Ishikawa (cell line): ENCODE data around the gene BFSP2.

Experiments used
- CEBPB ChIP-seq: IDR thresholded peaks from 2 replicates; pipeline ENCODE4 v1.6.1; 2012
- CREB1 ChIP-seq: IDR thresholded peaks from 2 replicates; pipeline ENCODE4 v1.6.1; 2012; ENCODE audit warnings: low read depth
- EGR1 ChIP-seq: IDR thresholded peaks from 2 replicates; pipeline ENCODE4 v1.6.1; 2012
- EP300 ChIP-seq: IDR thresholded peaks from 2 replicates; pipeline ENCODE4 v1.6.1; 2012; ENCODE audit warnings: borderline replicate concordance
- FOXM1 ChIP-seq: IDR thresholded peaks from 2 replicates; pipeline ENCODE4 v1.6.1; 2012; ENCODE audit warnings: low read depth, borderline replicate concordance
- MAX ChIP-seq: IDR thresholded peaks from 2 replicates; pipeline ENCODE4 v1.6.1; 2012
- NFIC ChIP-seq: IDR thresholded peaks from 2 replicates; pipeline ENCODE4 v1.6.1; 2012
- RAD21 ChIP-seq: IDR thresholded peaks from 2 replicates; pipeline ENCODE4 v1.6.1; 2012; ENCODE audit warnings: low read depth
- TAF1 ChIP-seq: IDR thresholded peaks from 2 replicates; pipeline ENCODE4 v1.6.1; 2012; ENCODE audit warnings: low read depth, mild to moderate bottlenecking
- TCF12 ChIP-seq: IDR thresholded peaks from 2 replicates; pipeline ENCODE4 v1.6.1; 2012; ENCODE audit warnings: low read depth
- TEAD4 ChIP-seq: IDR thresholded peaks from 2 replicates; pipeline ENCODE4 v1.6.1; 2012
- USF1 ChIP-seq: IDR thresholded peaks from 2 replicates; pipeline ENCODE4 v1.6.1; 2012
- YY1 ChIP-seq: IDR thresholded peaks from 2 replicates; pipeline ENCODE4 v1.6.1; 2012; ENCODE audit warnings: low read depth
- ZBTB7A ChIP-seq: IDR thresholded peaks from 2 replicates; pipeline ENCODE4 v1.6.1; 2012; ENCODE audit warnings: low read depth
- TF ChIP-seq, protein P1 (sequence below): IDR thresholded peaks from 2 replicates; pipeline ENCODE4 v1.6.1; 2012; ENCODE audit warnings: low read depth, mild to moderate bottlenecking

The BFSP2 gene

DNA sequence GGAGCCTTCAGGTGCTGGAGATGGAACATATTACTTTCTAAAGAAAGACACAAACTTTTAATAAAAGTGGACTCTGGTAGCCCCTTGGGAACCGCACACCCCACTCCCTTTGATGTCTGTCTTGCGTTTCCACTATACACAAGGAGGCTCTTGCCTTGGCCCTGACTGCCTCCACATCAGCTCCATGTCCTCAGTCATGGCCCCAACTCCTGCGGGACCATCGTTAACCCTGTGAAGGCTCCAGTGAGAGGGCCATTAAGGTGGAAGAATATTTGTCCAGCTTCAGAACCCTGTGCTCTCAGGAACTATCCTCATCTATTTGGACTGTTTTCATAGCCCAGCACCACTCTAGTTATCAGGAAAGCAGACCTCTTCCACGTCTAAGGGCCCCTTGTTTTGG, 16.1 kb upstream of the BFSP2 start:
- TF ChIP-seq, protein P1, sequence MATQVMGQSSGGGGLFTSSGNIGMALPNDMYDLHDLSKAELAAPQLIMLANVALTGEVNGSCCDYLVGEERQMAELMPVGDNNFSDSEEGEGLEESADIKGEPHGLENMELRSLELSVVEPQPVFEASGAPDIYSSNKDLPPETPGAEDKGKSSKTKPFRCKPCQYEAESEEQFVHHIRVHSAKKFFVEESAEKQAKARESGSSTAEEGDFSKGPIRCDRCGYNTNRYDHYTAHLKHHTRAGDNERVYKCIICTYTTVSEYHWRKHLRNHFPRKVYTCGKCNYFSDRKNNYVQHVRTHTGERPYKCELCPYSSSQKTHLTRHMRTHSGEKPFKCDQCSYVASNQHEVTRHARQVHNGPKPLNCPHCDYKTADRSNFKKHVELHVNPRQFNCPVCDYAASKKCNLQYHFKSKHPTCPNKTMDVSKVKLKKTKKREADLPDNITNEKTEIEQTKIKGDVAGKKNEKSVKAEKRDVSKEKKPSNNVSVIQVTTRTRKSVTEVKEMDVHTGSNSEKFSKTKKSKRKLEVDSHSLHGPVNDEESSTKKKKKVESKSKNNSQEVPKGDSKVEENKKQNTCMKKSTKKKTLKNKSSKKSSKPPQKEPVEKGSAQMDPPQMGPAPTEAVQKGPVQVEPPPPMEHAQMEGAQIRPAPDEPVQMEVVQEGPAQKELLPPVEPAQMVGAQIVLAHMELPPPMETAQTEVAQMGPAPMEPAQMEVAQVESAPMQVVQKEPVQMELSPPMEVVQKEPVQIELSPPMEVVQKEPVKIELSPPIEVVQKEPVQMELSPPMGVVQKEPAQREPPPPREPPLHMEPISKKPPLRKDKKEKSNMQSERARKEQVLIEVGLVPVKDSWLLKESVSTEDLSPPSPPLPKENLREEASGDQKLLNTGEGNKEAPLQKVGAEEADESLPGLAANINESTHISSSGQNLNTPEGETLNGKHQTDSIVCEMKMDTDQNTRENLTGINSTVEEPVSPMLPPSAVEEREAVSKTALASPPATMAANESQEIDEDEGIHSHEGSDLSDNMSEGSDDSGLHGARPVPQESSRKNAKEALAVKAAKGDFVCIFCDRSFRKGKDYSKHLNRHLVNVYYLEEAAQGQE: no peak
- TF ChIP-seq EGR1: no peak
- TF ChIP-seq FOXM1: no peak
- TF ChIP-seq CREB1: no peak

GRCh38 chr3:133384331-133385027, 15.4 kb upstream of the BFSP2 start:
- TF ChIP-seq TAF1 (no peak), RAD21 (peak; percentile 91), YY1 (no peak), NFIC (0 out of 2 replicates have a peak, but pooled peaks have one; percentile 32)

GRCh38 chr3:133386876-133387275, 13.0 kb upstream of the BFSP2 start:
- no peak for TF ChIP-seq YY1
- TF ChIP-seq CEBPB: no peak
- TF ChIP-seq TAF1: no peak
- TF ChIP-seq TEAD4: no peak
- TF ChIP-seq RAD21: peak; percentile 24; the same call in 1 of the 2 replicates
- no peak for TF ChIP-seq MAX

GRCh38 chr3:133387341-133387740, 12.5 kb upstream of the BFSP2 start:
- TF ChIP-seq, protein P1: no peak
- TF ChIP-seq EP300 (no peak), TAF1 (no peak), TCF12 (no peak), CEBPB (no peak), NFIC (no peak), USF1 (no peak), FOXM1 (no peak), YY1 (no peak), ZBTB7A (no peak), MAX (no peak), RAD21 (no peak)

DNA sequence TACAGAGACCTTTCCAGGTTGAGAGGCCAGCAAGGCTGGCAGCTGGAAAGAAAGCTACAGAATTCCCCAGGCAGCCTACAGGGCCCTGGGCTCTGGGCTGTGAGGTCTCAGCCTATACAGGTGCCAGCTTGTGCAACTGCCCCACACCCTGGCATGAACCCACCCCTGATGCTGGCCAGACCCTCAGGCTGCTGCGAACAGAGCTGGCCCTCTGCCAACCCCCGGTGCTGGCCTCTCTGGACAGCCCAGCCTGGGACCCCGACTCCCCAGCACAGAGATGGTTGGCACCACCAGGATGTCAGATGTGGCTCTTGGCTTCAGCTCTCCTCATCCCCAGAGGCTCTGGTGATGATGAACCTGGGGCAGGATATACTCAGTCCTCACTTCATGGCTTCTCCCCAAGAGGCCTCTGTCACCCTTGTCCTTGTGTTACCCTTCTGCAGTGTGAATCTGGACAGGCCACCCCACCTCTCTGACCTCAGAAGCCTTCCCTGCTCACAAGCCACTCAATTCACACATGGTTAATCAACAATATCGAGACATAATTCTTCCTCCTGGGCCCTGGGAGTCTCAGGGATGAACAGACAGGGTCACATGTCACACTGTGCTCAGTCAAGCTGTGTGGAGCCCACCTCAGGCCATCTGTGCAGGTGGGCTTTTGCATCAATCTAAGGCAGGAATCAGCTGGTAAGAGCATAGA, 11.0 kb upstream of the BFSP2 start:
- no peak for TF ChIP-seq FOXM1

DNA sequence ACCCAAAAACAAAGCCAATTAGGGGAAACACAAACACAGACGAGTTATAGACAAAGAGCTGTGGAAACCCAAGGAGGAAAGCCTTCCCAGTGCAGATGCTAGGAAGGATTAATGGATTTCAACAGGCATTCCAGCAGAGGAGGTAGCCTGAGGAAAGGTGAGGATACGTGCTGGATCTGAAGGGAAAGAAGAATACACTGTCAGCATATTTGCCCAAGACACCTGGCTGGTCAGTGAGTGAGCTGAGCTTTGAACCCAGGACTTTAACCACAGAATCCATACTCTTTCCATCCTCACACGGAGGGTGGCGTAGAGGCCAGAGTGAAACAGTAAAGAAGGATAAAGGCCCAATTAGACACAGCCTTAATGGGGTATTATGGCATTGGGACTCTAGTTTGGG, 9.1 kb upstream of the BFSP2 start:
- TF ChIP-seq, protein P1: no peak
- TF ChIP-seq EP300: no peak
- TF ChIP-seq CEBPB: no peak
- no peak for TF ChIP-seq MAX
- TF ChIP-seq EGR1: no peak
- TF ChIP-seq CREB1: no peak
- no peak for TF ChIP-seq FOXM1
- TF ChIP-seq YY1: no peak
- no peak for TF ChIP-seq TCF12
- no peak for TF ChIP-seq USF1
- TF ChIP-seq TEAD4: no peak
- no peak for TF ChIP-seq TAF1
